ENCODE data around the gene EFHC1. TPM values are rescaled to one million over a fixed set of nuclear protein-coding genes. Genes with fewer than 3 reads are reported as not detected.

Gene EFHC1
- total and polyA plus RNA-seq, 4 donors, result 15.7 to 81.7 (median 35.5) TPM

DNA sequence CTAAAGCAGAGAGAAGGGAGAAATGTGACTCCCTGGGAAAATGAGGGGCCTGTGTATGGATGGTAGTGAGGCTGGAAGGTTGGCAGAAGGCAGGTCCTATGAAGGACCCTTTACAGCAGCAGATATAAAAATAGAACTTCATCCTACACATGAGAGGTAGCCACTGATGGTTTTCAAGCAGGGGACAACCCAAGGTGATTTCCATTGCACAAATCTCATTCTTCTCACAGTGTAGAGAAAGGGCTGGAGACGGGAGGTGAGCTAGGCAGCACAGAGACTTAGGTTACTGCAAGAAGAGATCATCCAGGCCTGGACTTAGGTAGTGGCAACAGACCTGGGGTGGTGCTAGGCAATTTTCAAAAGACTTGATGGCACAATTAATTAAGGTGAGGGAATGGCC is 126.0 kb downstream of the EFHC1 start:
- 90 to 94% methylated on average over 1 of the region's 1 CpG for WGBS, 2 donors
- peaks cover 20 to 47% (median 28%) of the 10 kb centered on the region in 5 donors for H3K4me1 ChIP-seq (ENCODE audit: control insufficient read depth in 5 of 5, insufficient read depth in 5 of 5, low read length in 5 of 5)
- no peak for DNase-seq

DNA sequence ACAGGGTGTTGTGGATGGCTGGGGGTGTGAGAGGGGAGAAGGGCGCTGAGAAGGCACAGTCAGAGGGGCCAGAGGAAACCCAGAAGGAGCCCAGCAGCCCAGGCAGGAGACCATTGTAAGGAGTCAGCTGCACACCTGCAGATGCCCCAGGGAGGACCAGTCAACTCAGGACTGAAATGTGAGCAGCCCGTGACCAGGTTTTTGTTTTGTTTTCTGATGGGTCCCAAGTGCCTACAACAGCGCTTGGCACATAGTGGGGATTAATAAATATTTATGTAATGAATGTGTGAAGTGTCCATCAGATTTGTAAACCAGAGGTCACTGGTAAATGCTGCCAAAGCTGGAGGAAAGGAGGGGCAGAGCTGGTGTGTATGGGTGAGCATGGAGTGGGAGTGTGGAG is 126.5 kb downstream of the EFHC1 start:
- H3K27me3 ChIP-seq (ENCODE audit: control insufficient read depth in 3 of 3, insufficient read depth in 3 of 3, low read length in 2 of 3), result no peaks in the 10 kb centered on the region
- no peaks in the 10 kb centered on the region for H3K9me3 ChIP-seq (ENCODE audit: control insufficient read depth in 4 of 4, insufficient read depth in 3 of 4, low read length in 3 of 4)
- no peak overlapping the region for H3K4me3 ChIP-seq
- TF ChIP-seq, protein P1, sequence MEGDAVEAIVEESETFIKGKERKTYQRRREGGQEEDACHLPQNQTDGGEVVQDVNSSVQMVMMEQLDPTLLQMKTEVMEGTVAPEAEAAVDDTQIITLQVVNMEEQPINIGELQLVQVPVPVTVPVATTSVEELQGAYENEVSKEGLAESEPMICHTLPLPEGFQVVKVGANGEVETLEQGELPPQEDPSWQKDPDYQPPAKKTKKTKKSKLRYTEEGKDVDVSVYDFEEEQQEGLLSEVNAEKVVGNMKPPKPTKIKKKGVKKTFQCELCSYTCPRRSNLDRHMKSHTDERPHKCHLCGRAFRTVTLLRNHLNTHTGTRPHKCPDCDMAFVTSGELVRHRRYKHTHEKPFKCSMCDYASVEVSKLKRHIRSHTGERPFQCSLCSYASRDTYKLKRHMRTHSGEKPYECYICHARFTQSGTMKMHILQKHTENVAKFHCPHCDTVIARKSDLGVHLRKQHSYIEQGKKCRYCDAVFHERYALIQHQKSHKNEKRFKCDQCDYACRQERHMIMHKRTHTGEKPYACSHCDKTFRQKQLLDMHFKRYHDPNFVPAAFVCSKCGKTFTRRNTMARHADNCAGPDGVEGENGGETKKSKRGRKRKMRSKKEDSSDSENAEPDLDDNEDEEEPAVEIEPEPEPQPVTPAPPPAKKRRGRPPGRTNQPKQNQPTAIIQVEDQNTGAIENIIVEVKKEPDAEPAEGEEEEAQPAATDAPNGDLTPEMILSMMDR (IDR thresholded peaks at IDR 0.05; ENCODE audit: control extremely low read depth, extremely low read depth), result no peak
- ATAC-seq (ENCODE audit: insufficient read depth, low FRiP score), result no peak
- H3K27ac ChIP-seq (ENCODE audit: low read depth in 1 of 2, low read length in 1 of 2), result no peak overlapping the region
- peaks cover 0 to 4% (median 0%) of the 10 kb centered on the region in 4 donors for H3K36me3 ChIP-seq (ENCODE audit: control insufficient read depth in 4 of 4, insufficient read depth in 4 of 4, low read length in 4 of 4)
- no peak for DNase-seq
- peaks cover 25 to 51% (median 32%) of the 10 kb centered on the region in 5 donors for H3K4me1 ChIP-seq (ENCODE audit: control insufficient read depth in 5 of 5, insufficient read depth in 5 of 5, low read length in 5 of 5)
- WGBS, 2 donors, result 79 to 82% methylated on average over 3 of the region's 3 CpGs
- H3K9ac ChIP-seq (ENCODE audit: insufficient read depth in 1 of 2, low read length in 2 of 2), result no peak overlapping the region

More for the DNA sequence above, 126.0 kb downstream of the EFHC1 start:
- ATAC-seq (ENCODE audit: insufficient read depth, low FRiP score), result no peak
- Histone ChIP-seq H3K4me3 (no peak overlapping the region), H3K9me3 (ENCODE audit: control insufficient read depth in 4 of 4, insufficient read depth in 3 of 4, low read length in 3 of 4) (no peaks in the 10 kb centered on the region), H3K36me3 (ENCODE audit: control insufficient read depth in 4 of 4, insufficient read depth in 4 of 4, low read length in 4 of 4) (peaks cover 0 to 4% (median 0%) of the 10 kb centered on the region in 4 donors), H3K27ac (ENCODE audit: low read depth in 1 of 2, low read length in 1 of 2) (peak overlapping the region in 1 of 2 donors; percentile 4), H3K9ac (ENCODE audit: insufficient read depth in 1 of 2, low read length in 2 of 2) (no peak overlapping the region), H3K27me3 (ENCODE audit: control insufficient read depth in 3 of 3, insufficient read depth in 3 of 3, low read length in 2 of 3) (no peaks in the 10 kb centered on the region)
- TF ChIP-seq, protein P1 (IDR thresholded peaks at IDR 0.05; ENCODE audit: control extremely low read depth, extremely low read depth), result no peak

DNA sequence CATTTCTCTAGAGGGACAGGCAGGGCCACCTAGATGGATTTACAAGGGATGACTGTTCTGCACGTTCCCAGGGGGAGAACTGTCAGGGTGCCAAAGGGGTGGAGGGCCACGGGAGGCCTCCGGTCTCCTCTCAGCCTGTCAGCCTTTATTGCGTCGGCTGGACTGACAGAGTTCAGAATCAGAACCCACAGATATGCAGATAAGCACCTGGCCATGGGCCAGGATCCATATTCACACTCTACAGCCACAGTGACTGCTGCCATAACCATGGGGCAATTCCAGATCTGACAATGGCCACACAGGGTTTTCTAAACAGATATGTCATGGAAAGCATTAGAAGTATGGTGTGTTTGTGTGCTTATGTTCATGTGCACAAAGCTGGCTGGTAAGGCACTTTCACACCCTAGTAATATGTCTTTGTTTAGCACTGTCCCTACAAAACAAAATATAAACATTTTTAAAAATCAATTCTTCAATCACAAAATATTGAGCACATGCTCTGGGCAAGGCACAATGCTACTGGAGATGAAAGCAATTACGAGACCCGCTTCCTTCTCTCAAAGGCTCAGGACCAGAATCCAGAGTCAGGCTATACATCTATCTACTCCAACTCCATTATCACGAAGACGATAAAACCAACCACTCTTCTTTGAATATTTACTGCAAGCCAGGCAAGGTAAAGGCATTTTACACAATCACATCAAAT is 127.7 kb downstream of the EFHC1 start:
- Histone ChIP-seq H3K9me3 (ENCODE audit: control insufficient read depth in 4 of 4, insufficient read depth in 3 of 4, low read length in 3 of 4) (no peaks in the 10 kb centered on the region), H3K27ac (ENCODE audit: low read depth in 1 of 2, low read length in 1 of 2) (no peak overlapping the region), H3K4me3 (no peak overlapping the region), H3K27me3 (ENCODE audit: control insufficient read depth in 3 of 3, insufficient read depth in 3 of 3, low read length in 2 of 3) (no peaks in the 10 kb centered on the region), H3K36me3 (ENCODE audit: control insufficient read depth in 4 of 4, insufficient read depth in 4 of 4, low read length in 4 of 4) (peaks cover 0 to 4% (median 0%) of the 10 kb centered on the region in 4 donors), H3K4me1 (ENCODE audit: control insufficient read depth in 5 of 5, insufficient read depth in 5 of 5, low read length in 5 of 5) (peaks cover 36 to 54% (median 39%) of the 10 kb centered on the region in 5 donors), H3K9ac (ENCODE audit: insufficient read depth in 1 of 2, low read length in 2 of 2) (no peak overlapping the region)
- DNase-seq (peak in 1 of 3 donors; percentile 39), ATAC-seq (ENCODE audit: insufficient read depth, low FRiP score) (no peak)
- WGBS, 2 donors, result 70% methylated on average over 9 of the region's 9 CpGs
- TF ChIP-seq, protein P1 (IDR thresholded peaks at IDR 0.05; ENCODE audit: control extremely low read depth, extremely low read depth), result no peak

Measured in lung (tissue), 12 donors.